ENCODE measurements around the gene RSBN1L.

DNA sequence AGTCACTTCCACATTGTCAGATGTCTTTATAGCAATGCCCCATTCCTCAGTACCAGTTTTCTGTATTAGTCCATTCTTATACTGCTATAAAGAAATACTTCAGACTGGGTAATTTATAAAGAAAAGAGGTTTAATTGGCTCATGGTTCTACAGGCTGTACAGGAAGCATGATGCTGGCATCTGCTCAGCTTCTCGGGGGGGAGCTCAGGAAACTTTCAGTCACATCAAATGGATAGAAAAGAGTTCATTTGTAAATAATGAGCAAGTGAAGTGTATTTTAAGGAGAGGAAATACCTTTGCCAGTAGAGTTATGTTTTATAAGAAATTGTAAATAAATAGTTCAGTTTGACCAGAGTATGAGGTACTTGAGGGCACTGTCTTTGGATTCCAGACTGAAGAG is 51.5 kb downstream of the RSBN1L start:
- TF ChIP-seq, protein P1, sequence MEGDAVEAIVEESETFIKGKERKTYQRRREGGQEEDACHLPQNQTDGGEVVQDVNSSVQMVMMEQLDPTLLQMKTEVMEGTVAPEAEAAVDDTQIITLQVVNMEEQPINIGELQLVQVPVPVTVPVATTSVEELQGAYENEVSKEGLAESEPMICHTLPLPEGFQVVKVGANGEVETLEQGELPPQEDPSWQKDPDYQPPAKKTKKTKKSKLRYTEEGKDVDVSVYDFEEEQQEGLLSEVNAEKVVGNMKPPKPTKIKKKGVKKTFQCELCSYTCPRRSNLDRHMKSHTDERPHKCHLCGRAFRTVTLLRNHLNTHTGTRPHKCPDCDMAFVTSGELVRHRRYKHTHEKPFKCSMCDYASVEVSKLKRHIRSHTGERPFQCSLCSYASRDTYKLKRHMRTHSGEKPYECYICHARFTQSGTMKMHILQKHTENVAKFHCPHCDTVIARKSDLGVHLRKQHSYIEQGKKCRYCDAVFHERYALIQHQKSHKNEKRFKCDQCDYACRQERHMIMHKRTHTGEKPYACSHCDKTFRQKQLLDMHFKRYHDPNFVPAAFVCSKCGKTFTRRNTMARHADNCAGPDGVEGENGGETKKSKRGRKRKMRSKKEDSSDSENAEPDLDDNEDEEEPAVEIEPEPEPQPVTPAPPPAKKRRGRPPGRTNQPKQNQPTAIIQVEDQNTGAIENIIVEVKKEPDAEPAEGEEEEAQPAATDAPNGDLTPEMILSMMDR (IDR thresholded peaks at IDR 0.05): no peak
- TF ChIP-seq POLR2A (IDR thresholded peaks at IDR 0.05): no peak
